ENCODE data around the gene LUC7L.

GRCh38 chr16:152141-153128, 76.8 kb downstream of the LUC7L start, which contains the start of gene HBZ:
- TF ChIP-seq, protein P1, sequence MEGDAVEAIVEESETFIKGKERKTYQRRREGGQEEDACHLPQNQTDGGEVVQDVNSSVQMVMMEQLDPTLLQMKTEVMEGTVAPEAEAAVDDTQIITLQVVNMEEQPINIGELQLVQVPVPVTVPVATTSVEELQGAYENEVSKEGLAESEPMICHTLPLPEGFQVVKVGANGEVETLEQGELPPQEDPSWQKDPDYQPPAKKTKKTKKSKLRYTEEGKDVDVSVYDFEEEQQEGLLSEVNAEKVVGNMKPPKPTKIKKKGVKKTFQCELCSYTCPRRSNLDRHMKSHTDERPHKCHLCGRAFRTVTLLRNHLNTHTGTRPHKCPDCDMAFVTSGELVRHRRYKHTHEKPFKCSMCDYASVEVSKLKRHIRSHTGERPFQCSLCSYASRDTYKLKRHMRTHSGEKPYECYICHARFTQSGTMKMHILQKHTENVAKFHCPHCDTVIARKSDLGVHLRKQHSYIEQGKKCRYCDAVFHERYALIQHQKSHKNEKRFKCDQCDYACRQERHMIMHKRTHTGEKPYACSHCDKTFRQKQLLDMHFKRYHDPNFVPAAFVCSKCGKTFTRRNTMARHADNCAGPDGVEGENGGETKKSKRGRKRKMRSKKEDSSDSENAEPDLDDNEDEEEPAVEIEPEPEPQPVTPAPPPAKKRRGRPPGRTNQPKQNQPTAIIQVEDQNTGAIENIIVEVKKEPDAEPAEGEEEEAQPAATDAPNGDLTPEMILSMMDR (IDR thresholded peaks at IDR 0.05): no peak
- TF ChIP-seq POLR2A (IDR thresholded peaks at IDR 0.05) (no peak), POLR2AphosphoS5 (IDR thresholded peaks at IDR 0.05) (no peak)
